ENCODE measurements around the gene AMZ1.

DNA sequence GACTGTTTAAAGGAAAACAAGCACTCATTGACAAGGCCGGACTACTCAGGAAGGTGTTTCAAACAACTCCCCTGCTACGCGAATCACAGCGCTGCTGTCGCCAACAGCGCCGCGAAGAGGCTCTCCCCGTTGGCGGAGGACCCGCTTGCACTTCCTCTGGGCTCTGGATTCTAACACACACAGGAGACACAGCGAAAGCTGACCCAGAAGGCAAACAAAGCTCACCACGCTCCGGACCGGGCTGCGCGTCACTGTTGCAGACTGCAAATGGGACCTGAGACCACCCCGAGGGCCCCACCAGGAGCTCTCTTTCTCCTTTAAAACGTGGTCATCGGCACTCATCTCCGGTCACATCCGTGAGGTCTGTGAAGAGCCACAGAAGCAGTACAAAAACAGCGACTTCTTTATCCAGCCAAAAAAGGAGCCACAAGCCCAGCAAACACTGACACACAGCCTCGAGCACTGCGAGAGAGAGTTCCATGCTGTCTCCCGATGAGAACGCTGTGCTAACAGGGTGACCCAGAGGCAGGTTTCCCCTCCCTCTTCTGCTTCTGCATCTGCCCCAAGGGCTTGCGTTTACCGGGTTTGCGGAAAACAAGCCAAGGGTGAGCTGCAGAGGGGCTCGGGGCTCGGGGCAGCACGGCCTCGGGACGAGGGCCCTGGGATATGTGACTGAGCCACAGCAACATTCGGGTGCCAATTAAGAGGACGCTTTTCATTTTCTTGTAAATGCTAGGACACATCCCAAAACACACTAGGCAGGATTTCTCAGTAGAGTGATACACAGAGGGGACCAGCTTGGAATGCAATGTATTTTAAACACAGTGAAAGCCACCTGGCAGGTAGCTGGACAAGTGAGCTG is 41.3 kb downstream of the AMZ1 start:
- TF ChIP-seq EZH2 (IDR thresholded peaks at IDR 0.05; ENCODE audit: insufficient read depth, poor library complexity, severe bottlenecking): no peak
- no peak for TF ChIP-seq EZH2phosphoT487 (IDR thresholded peaks at IDR 0.05; ENCODE audit: insufficient read depth, low read depth)
